Measurements from ENCODE around the gene STK32B. TPM values are rescaled to one million over a fixed set of nuclear protein-coding genes. Genes with fewer than 3 reads are reported as not detected.
A peak's percentile ranks its signal among the peaks of the same experiment; 100 is the strongest.
"Not testable (repeated sequence)": the region's sequence is repeated elsewhere in the genome, so short reads cannot be mapped to it uniquely, and the experiment has no call there.

Gene STK32B
- 2.5 TPM for total RNA-seq (ENCODE audit: unreplicated experiment)
- long read RNA-seq, partial matches to known transcripts, result 0 of 1 reads
- long read RNA-seq, other reads (novel, unspliced or antisense), result 0 of 1 reads

DNA sequence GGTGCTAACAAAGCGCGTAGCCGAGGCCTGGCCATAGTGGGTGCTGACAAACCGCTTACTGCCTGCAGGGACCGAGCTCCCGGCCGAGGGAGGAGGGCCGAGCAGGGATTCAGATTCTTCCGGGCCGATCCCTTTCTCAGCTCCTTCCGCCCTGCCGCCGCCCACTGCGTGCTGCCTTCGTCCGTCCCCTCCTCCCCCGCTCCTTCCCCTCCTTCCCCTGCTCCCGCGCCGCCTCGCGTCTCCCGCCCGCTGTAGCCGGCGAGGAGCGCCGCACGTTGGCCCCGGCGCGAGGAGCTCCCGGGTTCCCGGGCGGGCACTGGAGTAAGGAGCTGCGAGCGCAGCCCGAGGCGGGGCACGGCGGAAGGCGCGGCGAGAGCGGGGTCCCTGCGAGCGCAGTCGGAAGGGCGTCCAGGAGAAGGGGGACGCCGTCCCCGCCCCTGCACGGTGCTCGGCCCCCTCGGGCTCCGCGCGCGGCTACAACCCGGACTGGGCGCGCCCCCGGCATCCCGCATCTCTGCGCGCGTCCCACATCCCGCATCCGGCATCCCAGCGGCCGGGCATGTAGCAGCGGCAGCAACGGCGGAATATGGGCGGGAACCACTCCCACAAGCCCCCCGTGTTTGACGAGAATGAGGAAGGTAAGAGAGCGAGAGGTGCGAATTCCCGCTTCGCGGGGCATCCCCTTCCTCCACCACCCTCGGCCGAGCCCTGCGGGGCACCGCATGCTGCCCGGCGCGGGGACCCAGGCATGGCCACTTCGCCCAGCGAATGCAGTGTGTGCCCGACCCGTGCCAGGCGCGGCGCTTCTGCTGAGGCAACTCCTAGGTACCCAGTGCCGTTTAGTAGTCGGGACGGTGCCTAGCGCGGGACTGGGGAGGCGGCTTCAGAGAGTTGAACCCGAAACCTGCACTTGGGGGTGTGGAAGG is at the start of gene STK32B:
Gene STK32B, plus strand, starts transcription at position 203 of the 926 bp plus-strand sequence.
- Mint-ChIP-seq H3K27ac (ENCODE audit: unreplicated experiment) (no peak within 1 kb of the TSS), H3K4me1 (ENCODE audit: low read depth, unreplicated experiment) (no peaks in the 10 kb centered on the region), H3K9me3 (ENCODE audit: unreplicated experiment) (peaks cover 2% of the 10 kb centered on the region), H3K4me3 (ENCODE audit: unreplicated experiment) (peak within 1 kb of the TSS; percentile 89), H3K27me3 (ENCODE audit: unreplicated experiment) (peaks cover 14% of the 10 kb centered on the region), H3K36me3 (ENCODE audit: unreplicated experiment) (no peaks in the 10 kb centered on the region)
- peak; percentile 78 for DNase-seq
- TF ChIP-seq, protein P1, sequence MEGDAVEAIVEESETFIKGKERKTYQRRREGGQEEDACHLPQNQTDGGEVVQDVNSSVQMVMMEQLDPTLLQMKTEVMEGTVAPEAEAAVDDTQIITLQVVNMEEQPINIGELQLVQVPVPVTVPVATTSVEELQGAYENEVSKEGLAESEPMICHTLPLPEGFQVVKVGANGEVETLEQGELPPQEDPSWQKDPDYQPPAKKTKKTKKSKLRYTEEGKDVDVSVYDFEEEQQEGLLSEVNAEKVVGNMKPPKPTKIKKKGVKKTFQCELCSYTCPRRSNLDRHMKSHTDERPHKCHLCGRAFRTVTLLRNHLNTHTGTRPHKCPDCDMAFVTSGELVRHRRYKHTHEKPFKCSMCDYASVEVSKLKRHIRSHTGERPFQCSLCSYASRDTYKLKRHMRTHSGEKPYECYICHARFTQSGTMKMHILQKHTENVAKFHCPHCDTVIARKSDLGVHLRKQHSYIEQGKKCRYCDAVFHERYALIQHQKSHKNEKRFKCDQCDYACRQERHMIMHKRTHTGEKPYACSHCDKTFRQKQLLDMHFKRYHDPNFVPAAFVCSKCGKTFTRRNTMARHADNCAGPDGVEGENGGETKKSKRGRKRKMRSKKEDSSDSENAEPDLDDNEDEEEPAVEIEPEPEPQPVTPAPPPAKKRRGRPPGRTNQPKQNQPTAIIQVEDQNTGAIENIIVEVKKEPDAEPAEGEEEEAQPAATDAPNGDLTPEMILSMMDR (IDR thresholded peaks at IDR 0.05; ENCODE audit: partially characterized antibody, unreplicated experiment), result no peak

DNA sequence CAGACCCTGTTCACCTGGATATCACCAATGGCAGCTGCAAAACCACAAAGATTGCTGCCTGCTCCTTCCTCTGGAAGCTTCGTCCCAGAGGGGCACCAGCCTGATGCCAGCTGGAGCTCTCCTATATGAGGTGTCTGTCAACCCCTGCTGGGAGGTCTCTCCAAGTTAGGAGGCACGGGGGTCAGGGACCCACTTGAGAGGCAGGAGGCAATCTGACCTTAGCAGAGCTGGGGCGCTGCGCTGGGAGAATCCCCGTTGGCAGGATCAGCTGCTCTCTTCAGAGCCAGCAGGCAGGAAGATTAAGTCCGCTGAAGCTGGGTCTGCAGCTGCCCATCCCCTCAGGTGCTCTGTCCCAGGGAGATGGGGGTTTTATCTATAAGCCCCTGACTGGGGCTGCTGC is 49.6 kb upstream of the STK32B start:
- H3K27ac Mint-ChIP-seq (ENCODE audit: unreplicated experiment); H3K4me3 Mint-ChIP-seq (ENCODE audit: unreplicated experiment); H3K9me3 Mint-ChIP-seq (ENCODE audit: unreplicated experiment); H3K36me3 Mint-ChIP-seq (ENCODE audit: unreplicated experiment); H3K27me3 Mint-ChIP-seq (ENCODE audit: unreplicated experiment); H3K4me1 Mint-ChIP-seq (ENCODE audit: low read depth, unreplicated experiment); DNase-seq: not testable (repeated sequence)

DNA sequence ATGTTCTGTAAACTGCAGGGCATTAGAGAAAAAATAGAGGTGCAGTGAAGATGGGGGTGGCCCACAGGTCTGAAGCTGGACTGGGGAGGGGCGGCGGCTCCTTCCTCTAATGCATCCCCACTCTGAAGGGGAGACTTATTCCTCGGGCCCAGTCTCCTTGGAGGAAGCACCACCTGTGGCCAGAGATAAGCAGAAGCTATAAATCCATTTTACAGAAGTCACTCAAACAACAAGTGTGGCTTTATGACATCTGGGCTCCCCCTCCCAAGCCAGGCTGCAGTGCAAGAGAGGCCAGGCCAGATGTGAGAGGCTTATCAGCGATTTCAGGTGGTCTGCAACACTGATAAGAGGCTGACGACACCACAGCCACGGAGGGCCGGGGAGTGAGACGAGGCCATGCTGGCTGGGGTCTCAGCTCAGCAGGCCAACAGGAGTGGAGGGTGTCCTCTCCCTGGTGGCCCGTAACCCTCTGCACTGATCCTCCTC is 47.9 kb upstream of the STK32B start:
- Mint-ChIP-seq H3K9me3 (ENCODE audit: unreplicated experiment) (no peaks in the 10 kb centered on the region), H3K4me1 (ENCODE audit: low read depth, unreplicated experiment) (no peaks in the 10 kb centered on the region), H3K27ac (ENCODE audit: unreplicated experiment) (no peak overlapping the region), H3K36me3 (ENCODE audit: unreplicated experiment) (no peaks in the 10 kb centered on the region), H3K27me3 (ENCODE audit: unreplicated experiment) (peaks cover 1% of the 10 kb centered on the region), H3K4me3 (ENCODE audit: unreplicated experiment) (no peak overlapping the region)
- TF ChIP-seq, protein P1 (IDR thresholded peaks at IDR 0.05; ENCODE audit: partially characterized antibody, unreplicated experiment), result no peak
- no peak for DNase-seq

DNA sequence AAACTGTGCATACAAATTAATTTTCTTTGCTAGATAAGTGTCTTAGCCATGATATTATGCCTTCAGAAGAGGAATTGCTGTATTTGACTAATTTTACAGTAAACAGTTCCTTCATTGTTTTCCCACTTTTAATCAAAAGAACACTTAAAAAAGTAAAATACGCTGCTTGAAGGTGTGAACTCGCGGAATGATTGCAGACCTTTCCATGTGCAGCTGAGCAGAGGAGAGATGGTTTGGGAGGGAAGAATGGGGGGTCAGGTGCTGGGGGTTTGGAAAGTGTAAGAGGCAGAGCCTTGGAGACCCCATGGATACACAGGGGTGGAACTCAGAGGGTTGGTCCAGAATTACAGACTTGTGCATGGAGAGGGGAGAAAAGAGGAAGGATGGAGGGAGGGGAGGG is 47.4 kb upstream of the STK32B start:
- Mint-ChIP-seq H3K9me3 (ENCODE audit: unreplicated experiment) (no peaks in the 10 kb centered on the region), H3K27ac (ENCODE audit: unreplicated experiment) (no peak overlapping the region), H3K4me1 (ENCODE audit: low read depth, unreplicated experiment) (no peaks in the 10 kb centered on the region), H3K4me3 (ENCODE audit: unreplicated experiment) (no peak overlapping the region), H3K36me3 (ENCODE audit: unreplicated experiment) (no peaks in the 10 kb centered on the region), H3K27me3 (ENCODE audit: unreplicated experiment) (peaks cover 1% of the 10 kb centered on the region)
- TF ChIP-seq, protein P1 (IDR thresholded peaks at IDR 0.05; ENCODE audit: partially characterized antibody, unreplicated experiment), result no peak
- DNase-seq, result no peak

DNA sequence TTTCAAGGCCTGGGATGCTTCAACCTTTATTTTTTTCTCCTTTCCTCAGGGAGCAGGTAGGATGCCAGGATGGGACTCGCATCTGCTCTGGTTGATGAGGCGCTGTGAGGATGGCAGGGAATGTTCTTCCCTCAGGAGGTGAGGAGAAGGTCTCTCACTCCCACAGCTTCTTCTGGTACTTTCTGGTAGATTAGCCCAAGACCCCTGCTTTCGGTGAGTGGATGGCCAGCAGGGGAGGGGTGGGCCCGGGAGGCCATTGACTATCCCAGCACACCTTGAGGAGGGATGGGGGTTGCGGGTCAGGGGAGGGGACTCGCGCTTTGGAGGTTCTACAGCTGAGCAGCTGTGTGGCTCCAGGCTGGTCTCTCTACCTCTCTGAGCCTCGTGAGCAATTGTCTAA is 46.8 kb upstream of the STK32B start:
- no peaks in the 10 kb centered on the region for H3K4me1 Mint-ChIP-seq (ENCODE audit: low read depth, unreplicated experiment)
- H3K36me3 Mint-ChIP-seq (ENCODE audit: unreplicated experiment), result no peaks in the 10 kb centered on the region
- DNase-seq, result no peak
- H3K27me3 Mint-ChIP-seq (ENCODE audit: unreplicated experiment), result peaks cover 1% of the 10 kb centered on the region
- H3K27ac Mint-ChIP-seq (ENCODE audit: unreplicated experiment), result no peak overlapping the region
- H3K4me3 Mint-ChIP-seq (ENCODE audit: unreplicated experiment), result no peak overlapping the region
- TF ChIP-seq, protein P1 (IDR thresholded peaks at IDR 0.05; ENCODE audit: partially characterized antibody, unreplicated experiment), result no peak
- H3K9me3 Mint-ChIP-seq (ENCODE audit: unreplicated experiment), result no peaks in the 10 kb centered on the region

DNA sequence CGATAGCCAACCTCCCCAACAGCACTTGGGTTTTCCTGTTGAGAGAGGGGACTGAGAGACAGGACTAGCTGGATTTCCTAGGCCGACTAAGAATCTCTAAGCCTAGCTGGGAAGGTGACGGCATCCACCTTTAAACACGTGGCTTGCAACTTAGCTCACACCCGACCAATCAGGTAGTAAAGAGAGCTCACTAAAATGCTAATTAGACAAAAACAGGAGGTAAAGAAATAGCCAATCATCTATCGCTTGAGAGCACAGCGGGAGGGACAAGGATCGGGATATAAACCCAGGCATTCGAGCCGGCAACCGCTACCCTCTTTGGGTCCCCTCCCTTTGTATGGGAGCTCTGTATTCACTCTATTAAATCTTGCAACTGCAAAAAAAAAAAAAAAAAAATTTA is 44.3 kb upstream of the STK32B start:
- not testable (repeated sequence) for H3K36me3 Mint-ChIP-seq (ENCODE audit: unreplicated experiment); H3K27ac Mint-ChIP-seq (ENCODE audit: unreplicated experiment); H3K27me3 Mint-ChIP-seq (ENCODE audit: unreplicated experiment); DNase-seq; H3K4me1 Mint-ChIP-seq (ENCODE audit: low read depth, unreplicated experiment); H3K9me3 Mint-ChIP-seq (ENCODE audit: unreplicated experiment); H3K4me3 Mint-ChIP-seq (ENCODE audit: unreplicated experiment)

Measured in glutamatergic neuron (in vitro differentiated cells).